HepG2 (cell line): ENCODE measurements around the gene SESN1. TPM values are rescaled to one million over a fixed set of nuclear protein-coding genes. Genes with fewer than 3 reads are reported as not detected.

Experiments used
- AGO1 ChIP-seq: fragments of 200-400 bp; formaldehyde crosslinking; IDR thresholded peaks from 2 replicates; pipeline ENCODE4 v1.6.1; 2017; ENCODE audit warnings: mild to moderate bottlenecking, low read depth, low read length, moderate library complexity; ENCODE audit not compliant: poor library complexity, severe bottlenecking
- ARID2 ChIP-seq: sonication (generic); formaldehyde crosslinking; IDR thresholded peaks from 2 replicates; pipeline ENCODE4 v1.8.1; 2022; ENCODE audit warnings: mild to moderate bottlenecking, missing genetic modification reagents, borderline replicate concordance
- ATF7 ChIP-seq, 2 experiments: fragments of 450-650 bp in 1 of 2; sonication (generic) in 1 of 2; formaldehyde crosslinking in 1 of 2; IDR thresholded peaks; 2 replicates each; pipeline versions ENCODE4 v1.4.0 to v1.6.1; 2016 to 2020; ENCODE audit warnings: antibody characterized with exemption in 1 of 2, mild to moderate bottlenecking in 1 of 2, missing genetic modification reagents in 1 of 2
- DZIP1 ChIP-seq: sonication (generic); formaldehyde crosslinking; IDR thresholded peaks from 2 replicates; pipeline ENCODE4 v1.5.0; 2020; ENCODE audit warnings: mild to moderate bottlenecking, missing genetic modification reagents
- FOXA1 ChIP-seq, 2 experiments: fragments of 450-650 bp in 1 of 2; sonication (generic) in 1 of 2; formaldehyde crosslinking in 1 of 2; IDR thresholded peaks; 2 replicates each; pipeline versions ENCODE4 v1.4.0 to v1.6.1; 2016 to 2020; ENCODE audit warnings: missing genetic modification reagents in 1 of 2
- HBP1 ChIP-seq: IDR thresholded peaks from 2 replicates; pipeline ENCODE4 v1.6.1; 2016; ENCODE audit warnings: low read depth, control low read depth
- HOXD1 ChIP-seq: sonication (generic); formaldehyde crosslinking; IDR thresholded peaks from 2 replicates; pipeline ENCODE4 v1.5.0; 2020; ENCODE audit warnings: missing genetic modification reagents
- JDP2 ChIP-seq: sonication (generic); formaldehyde crosslinking; IDR thresholded peaks from 2 replicates; pipeline ENCODE4 v1.8.1; 2022; ENCODE audit warnings: missing genetic modification reagents, borderline replicate concordance
- MTF1 ChIP-seq: sonication (generic); formaldehyde crosslinking; IDR thresholded peaks from 2 replicates; pipeline ENCODE4 v1.5.0; 2020; ENCODE audit warnings: missing genetic modification reagents
- NR2F1 ChIP-seq, 2 experiments: fragments of 450-650 bp in 1 of 2; formaldehyde crosslinking in 1 of 2; IDR thresholded peaks; 2 replicates each; pipeline versions ENCODE4 v1.5.0 to v1.6.1; 2016 to 2020; ENCODE audit warnings: mild to moderate bottlenecking in 1 of 2, missing compliant biosample characterization in 1 of 2, missing genetic modification reagents in 1 of 2, moderate library complexity in 1 of 2
- PRMT3 ChIP-seq: sonication (generic); formaldehyde crosslinking; IDR thresholded peaks from 2 replicates; pipeline ENCODE4 v1.8.1; 2022; ENCODE audit warnings: low read depth, mild to moderate bottlenecking, moderate library complexity, missing genetic modification reagents, borderline replicate concordance
- SIN3A ChIP-seq: IDR thresholded peaks from 2 replicates; pipeline ENCODE4 v1.6.1; 2011; ENCODE audit warnings: low read depth, mild to moderate bottlenecking, control low read depth, low read length, borderline replicate concordance
- TCF7L2 ChIP-seq: IDR thresholded peaks from 2 replicates; pipeline ENCODE4 v1.6.1; 2011; ENCODE audit warnings: mild to moderate bottlenecking, low read depth, low read length, moderate library complexity
- ZBTB4 ChIP-seq: sonication (generic); formaldehyde crosslinking; IDR thresholded peaks from 2 replicates; pipeline ENCODE4 v1.4.0; 2020; ENCODE audit warnings: missing genetic modification reagents, mild to moderate bottlenecking, borderline replicate concordance
- ZMAT5 ChIP-seq: sonication (generic); formaldehyde crosslinking; IDR thresholded peaks from 2 replicates; pipeline ENCODE4 v1.5.0; 2020; ENCODE audit warnings: mild to moderate bottlenecking, low read depth, missing genetic modification reagents, borderline replicate concordance
- ZNF205 ChIP-seq: IDR thresholded peaks from 2 replicates; pipeline ENCODE4 v1.6.1; 2018; ENCODE audit warnings: missing biosample characterization, missing genetic modification reagents
- ZNF430 ChIP-seq: sonication (generic); formaldehyde crosslinking; IDR thresholded peaks from 2 replicates; pipeline ENCODE4 v1.9.0; 2021; ENCODE audit warnings: mild to moderate bottlenecking, missing genetic modification reagents
- ZNF484 ChIP-seq: sonication (generic); formaldehyde crosslinking; IDR thresholded peaks from 2 replicates; pipeline ENCODE4 v1.5.1; 2020; ENCODE audit warnings: mild to moderate bottlenecking, low read depth, missing genetic modification reagents, borderline replicate concordance
- ZNF546 ChIP-seq: sonication (generic); formaldehyde crosslinking; conservative IDR thresholded peaks from 2 replicates; pipeline ENCODE4 v1.8.1; 2023; ENCODE audit warnings: mild to moderate bottlenecking, missing genetic modification reagents
- ZNF614 ChIP-seq: IDR thresholded peaks from 2 replicates; pipeline ENCODE4 v1.6.1; 2018; ENCODE audit warnings: missing biosample characterization, missing genetic modification reagents, inconsistent platforms, borderline replicate concordance
- ZNF781 ChIP-seq: sonication (generic); formaldehyde crosslinking; IDR thresholded peaks from 2 replicates; pipeline ENCODE4 v1.5.1; 2020; ENCODE audit warnings: borderline replicate concordance, mild to moderate bottlenecking, missing genetic modification reagents; ENCODE audit errors: not compliant biosample characterization
- polyA plus RNA-seq, 8 experiments: library from polyadenylated mRNA; depleted of rRNA in 3 of 8; stranded (reverse) in 7 of 8; unstranded in 1 of 8; fragments of >200 nt; fragmentation: Illumina TruSeq in 4 of 8; extraction: Trizol in 4 of 8; gene quantifications; 2 replicates each; pipeline versions ENCODE4 v1.2.1 to v1.2.3, GENCODE V29; 2011 to 2016; ENCODE audit warnings: low read depth in 4 of 8, missing spikeins in 1 of 8, mixed read lengths in 1 of 8; ENCODE audit not compliant: insufficient read depth in 1 of 8
- total RNA-seq, 5 experiments: library from RNA; depleted of rRNA; stranded (reverse); fragments of >200 nt; fragmentation: Illumina TruSeq; extraction: Trizol; gene quantifications; 2 replicates each; pipeline ENCODE4 v1.2.3, GENCODE V29; 2016; ENCODE audit warnings: low read depth in 1 of 5

SESN1 gene
- total and polyA plus RNA-seq, 2 of the 13 experiments (the other 11 are each of a cell fraction or from before 2014, with no cell fraction given), result 24.9 to 44.7 TPM

GRCh38 chr6:109093732-109094415 lies 772 bp downstream of the SESN1 start (continued):
- TF ChIP-seq PRMT3 (no peak), SIN3A (no peak; the same call in 1 of the 2 replicates), ZMAT5 (no peak), AGO1 (no peak), ARID2 (CRISPR knock-in tag) (0 out of 2 replicates have a peak, but pooled peaks have one; percentile 10), JDP2 (no peak), ZNF484 (no peak), HOXD1 (CRISPR knock-in tag) (no peak), ATF7 (IDR thresholded peaks at IDR 0.05) (no peak), ATF7 (CRISPR knock-in tag; IDR thresholded peaks at IDR 0.05) (no peak), DZIP1 (no peak), ZBTB4 (CRISPR knock-in tag) (no peak), HBP1 (CRISPR knock-in tag) (no peak), FOXA1 (IDR thresholded peaks at IDR 0.05) (no peak), FOXA1 (CRISPR knock-in tag; IDR thresholded peaks at IDR 0.05) (no peak), ZNF430 (CRISPR knock-in tag) (no peak), ZNF546 (no peak), ZNF781 (peak; percentile 9), NR2F1 (CRISPR knock-in tag; IDR thresholded peaks at IDR 0.05) (no peak), ZNF614 (no peak), TCF7L2 (no peak), ZNF205 (CRISPR knock-in tag) (no peak), MTF1 (no peak)
